ENCODE results near the gene CACNG5.
A peak's percentile ranks its signal among the peaks of the same experiment; 100 is the strongest.

The CACNG5 gene

GRCh38 chr17:66822009-66822408 is 12.9 kb upstream of the CACNG5 start:
- no peak for DNase-seq (ENCODE audit: low read depth)

DNA sequence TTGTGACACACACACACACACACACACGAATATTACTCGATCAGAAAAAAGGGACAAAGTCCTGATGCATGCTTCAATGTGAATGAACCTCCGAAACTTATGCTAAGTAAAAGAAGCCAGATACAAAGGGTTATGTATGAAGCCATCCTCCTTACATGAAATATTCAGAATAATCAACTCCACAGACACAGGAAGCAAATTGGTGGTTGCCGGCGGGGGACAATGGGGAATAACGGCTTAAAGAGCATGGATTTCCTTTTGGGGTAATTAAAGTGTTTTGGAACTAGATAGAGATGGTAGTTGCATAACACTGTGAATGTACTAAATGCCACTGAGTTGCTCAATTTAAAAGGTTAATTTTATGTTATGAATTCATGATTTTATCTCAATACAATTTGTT is 8.1 kb upstream of the CACNG5 start:
- no peak for DNase-seq (ENCODE audit: low read depth)

GRCh38 chr17:66829386-66829864 is 5.5 kb upstream of the CACNG5 start:
- DNase-seq (ENCODE audit: low read depth): peak; percentile 70

DNA sequence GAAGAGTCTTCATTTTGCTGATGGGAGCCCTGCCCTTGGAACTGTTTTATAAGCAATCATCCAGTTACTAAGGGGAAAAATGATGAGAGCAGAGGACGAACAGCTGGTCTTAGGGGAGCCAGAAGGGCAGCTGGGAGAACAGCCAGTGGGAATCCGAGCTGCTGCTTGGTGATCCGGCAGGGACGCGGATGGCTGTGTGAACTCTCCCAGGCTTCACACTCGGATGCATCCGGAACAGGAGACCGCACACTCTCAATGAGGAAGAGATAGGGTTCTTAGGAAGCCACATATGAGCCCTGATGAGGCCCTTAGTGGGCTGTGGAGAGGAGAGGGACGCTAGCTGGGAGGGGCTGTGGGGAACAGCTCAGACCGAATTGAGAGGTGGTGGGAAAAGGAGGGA is 5.0 kb upstream of the CACNG5 start:
- DNase-seq (ENCODE audit: low read depth): no peak

DNA sequence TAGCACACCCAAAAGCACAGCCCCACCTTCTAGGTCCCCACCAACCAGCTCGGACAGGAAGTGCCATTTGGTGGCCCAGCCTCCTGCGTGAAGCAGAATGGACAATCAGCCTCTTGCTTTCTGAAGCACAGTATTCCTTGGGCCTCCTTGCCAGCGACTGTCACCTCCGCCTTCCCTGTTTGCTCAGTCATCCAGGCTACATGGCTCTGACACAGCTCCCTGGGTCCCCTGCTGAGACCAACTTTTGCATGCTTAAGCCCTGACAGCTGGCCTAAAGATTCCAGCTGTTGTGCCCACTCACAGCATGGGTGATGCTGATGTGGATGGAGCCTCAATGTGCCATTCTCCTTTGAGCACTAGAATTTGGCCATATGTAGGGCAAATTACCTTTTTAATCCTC is 4.5 kb upstream of the CACNG5 start:
- DNase-seq (ENCODE audit: low read depth): no peak

GRCh38 chr17:66831383-66832210 is 3.3 kb upstream of the CACNG5 start:
- DNase-seq (ENCODE audit: low read depth): no peak

DNA sequence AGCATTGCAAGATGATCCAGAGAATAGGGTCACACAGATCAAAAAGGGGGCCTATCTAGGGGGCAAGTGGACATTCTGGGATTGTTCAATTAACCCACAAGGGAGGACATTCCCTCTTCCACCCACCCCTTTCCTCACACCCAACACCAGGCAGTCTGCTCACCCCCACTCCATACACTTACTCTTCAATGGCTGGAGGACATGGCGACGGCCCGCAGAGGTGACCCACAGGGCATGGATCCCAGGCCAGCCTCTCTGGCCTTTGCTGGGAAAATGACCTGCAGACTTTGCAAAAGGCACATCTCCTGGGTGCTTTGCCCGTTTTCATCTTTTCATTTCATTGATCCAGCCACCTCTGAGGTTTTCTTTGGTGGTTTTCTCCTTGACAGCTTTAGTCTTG is 1.7 kb upstream of the CACNG5 start:
- DNase-seq (ENCODE audit: low read depth): no peak

GRCh38 chr17:66834426-66834918 is 445 bp upstream of the CACNG5 start:
- DNase-seq (ENCODE audit: low read depth): no peak

GRCh38 chr17:66835476-66835875 is 559 bp downstream of the CACNG5 start:
- no peak for DNase-seq (ENCODE audit: low read depth)

DNA sequence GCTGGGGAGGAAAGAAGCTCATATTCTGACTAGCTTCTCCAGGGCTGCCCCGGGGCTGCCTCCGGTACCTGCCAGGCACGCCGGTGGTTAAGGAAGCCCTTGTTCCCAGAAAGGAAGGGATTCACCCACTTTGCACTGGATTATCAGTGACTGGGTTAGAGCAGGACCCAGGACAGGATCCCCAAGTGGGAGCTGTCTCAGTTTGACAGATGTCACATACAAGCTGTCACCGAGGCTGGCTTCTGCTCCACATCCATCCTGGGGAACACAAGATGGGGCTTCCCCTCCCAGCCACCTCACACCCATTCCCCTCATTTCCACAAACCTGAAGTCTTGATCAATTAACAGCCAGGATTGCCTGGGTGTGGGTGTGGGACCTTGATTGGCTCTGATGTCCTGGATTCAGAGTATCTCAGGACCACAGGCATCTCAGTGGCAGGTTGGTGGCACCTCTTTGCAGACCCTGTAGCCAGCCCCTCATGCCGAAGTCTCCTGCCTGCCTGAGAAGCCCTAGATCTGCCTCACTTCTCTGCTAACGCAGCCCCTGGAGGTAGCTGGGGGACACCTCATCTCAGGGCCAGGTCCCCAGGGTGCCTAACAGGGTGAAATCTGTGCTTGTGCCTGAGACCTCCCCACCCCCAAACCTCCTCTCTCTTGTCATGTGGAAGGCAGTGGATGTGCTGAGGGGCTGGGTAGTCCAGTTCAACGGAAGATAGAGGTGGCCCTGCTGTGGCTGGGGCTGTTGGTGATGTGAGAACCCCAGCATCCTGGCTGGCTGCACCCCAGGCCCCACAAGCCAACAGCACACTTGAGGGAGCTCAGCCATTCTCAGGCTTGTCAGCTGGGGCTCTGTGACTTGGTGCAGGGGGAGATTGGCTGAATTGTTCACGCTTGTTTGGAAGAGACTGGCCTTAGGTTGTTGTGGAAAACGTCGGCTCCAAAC is 1.4 kb downstream of the CACNG5 start:
- DNase-seq (ENCODE audit: low read depth): no peak

DNA sequence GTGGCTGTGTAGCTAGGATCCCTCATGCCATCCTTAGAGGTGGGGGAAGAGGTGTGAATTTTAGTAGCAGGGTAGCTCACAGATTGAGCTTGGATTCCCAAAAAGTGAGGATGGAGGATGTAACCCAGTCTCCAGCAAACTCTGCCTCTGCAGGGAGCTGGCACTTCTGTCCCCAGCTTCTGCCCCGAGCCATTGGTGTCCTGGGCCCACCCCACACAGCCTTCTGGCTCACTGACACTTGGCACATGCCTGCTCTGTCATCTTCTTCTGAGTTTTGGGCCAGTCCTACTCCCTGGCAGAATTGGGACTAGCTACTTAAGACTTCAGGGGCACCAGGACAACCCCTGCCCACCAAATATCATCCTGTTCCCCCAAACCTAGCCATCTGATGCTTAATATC is 2.3 kb downstream of the CACNG5 start:
- DNase-seq (ENCODE audit: low read depth): no peak

DNA sequence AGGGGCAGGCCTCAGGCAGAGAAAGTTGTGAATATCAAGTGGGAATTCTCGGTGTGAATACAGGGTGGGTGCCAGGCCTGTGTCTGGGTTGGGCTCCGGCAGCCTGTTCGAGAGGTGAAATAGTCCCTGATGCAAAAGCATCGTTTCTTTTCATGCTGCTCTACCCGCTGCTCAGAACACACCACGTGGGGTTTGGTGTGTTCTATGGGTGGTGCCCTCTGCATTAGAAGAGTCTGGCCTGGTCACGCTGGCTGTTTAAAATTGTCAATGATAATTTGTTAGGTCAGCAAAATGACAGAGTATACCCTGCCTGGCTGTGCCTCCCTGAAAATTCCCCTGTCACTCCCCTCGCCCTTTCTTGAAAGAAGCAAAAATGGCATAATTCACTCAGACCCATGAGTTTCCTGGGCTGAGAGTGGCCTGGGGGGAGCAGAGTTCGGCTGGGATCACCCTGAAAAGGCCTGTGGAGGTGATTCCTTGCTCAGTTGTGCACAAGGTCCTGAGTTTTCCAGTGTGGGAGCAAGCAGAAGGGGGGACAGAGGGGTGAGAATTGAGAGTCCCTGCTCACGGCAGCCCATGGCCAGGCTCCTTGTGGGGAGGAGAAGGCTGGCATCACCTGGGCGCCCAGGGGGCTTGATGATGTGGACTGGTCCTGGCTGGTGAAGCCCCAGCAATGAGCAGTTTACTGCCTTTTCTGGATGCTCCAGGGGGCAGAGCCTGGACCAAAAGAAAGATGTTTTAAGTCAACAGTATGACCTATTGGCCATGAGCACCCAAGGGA is 3.2 kb downstream of the CACNG5 start:
- no peak for DNase-seq (ENCODE audit: low read depth)

- DNase-seq (ENCODE audit: low read depth): no peak
Measured at GRCh38 chr17:66839616-66840015, 4.7 kb downstream of the CACNG5 start.

GRCh38 chr17:66840061-66840460 is 5.1 kb downstream of the CACNG5 start:
- DNase-seq (ENCODE audit: low read depth): no peak

GRCh38 chr17:66841328-66841727 is 6.4 kb downstream of the CACNG5 start:
- no peak for DNase-seq (ENCODE audit: low read depth)

DNA sequence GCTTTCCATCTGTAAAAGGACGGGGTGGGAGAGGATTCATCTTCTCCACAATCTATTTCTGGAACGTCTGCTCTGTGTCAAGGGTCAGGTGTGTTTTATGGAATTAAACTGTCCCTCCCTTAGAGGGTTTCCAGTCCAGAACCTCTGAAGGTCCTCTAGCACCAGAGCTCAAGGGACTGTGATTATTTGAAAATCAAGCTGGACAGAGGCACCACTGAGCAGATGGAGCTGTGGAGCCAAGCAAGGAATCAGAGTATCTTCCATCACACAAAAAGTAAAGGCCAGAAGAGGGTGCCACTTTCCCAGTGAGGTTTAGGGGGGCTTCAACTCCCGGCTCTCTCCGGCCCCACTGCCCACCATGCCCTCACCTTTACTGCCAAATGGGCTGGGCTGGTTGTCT is 6.8 kb downstream of the CACNG5 start:
- no peak for DNase-seq (ENCODE audit: low read depth)

- no peak for DNase-seq (ENCODE audit: low read depth)
Measured at GRCh38 chr17:66842505-66842904, 7.6 kb downstream of the CACNG5 start.

- no peak for DNase-seq (ENCODE audit: low read depth)
Measured at GRCh38 chr17:66842959-66843358, 8.0 kb downstream of the CACNG5 start.

GRCh38 chr17:66843627-66844026 is 8.7 kb downstream of the CACNG5 start:
- DNase-seq (ENCODE audit: low read depth): no peak

DNA sequence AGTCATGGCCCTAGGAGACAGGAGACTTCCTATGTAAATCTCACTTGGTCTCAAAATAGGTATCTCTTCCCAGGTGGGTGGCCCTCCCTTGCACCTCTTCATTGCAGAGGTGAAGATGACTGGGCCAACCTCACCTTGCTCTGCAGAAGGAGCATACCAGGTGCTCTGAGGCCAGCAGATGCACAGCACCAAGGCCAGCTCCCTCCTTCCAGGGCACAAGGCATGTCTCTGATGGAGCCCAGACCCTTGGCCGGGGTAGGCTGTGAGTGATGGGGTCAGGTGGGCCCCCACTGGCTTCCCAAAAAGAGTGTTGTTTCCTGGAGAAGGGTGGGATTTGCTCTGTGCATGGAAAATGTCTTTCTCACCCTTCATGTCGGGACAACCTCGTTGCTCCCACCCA is 12.8 kb downstream of the CACNG5 start:
- no peak for DNase-seq (ENCODE audit: low read depth)

DNA sequence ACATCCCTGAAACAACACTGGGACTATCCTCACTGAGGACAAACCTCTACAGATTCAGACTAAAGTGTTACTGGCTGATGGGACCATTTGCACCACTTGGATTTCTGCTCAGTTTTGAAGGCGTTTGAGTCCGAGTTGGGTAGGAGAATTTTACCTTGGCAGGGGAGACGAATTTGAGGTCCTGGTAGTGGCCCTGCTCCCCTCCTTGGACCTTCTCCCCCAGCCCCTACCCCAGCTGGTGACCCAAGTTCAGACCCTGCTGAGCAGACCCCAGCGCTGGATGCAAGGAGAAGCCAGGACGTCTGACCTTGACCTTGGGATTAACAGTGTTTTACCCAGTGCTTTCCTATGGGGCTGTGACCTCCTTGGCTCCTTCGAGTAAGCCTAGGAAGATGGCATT is 13.6 kb downstream of the CACNG5 start:
- DNase-seq (ENCODE audit: low read depth): no peak

DNA sequence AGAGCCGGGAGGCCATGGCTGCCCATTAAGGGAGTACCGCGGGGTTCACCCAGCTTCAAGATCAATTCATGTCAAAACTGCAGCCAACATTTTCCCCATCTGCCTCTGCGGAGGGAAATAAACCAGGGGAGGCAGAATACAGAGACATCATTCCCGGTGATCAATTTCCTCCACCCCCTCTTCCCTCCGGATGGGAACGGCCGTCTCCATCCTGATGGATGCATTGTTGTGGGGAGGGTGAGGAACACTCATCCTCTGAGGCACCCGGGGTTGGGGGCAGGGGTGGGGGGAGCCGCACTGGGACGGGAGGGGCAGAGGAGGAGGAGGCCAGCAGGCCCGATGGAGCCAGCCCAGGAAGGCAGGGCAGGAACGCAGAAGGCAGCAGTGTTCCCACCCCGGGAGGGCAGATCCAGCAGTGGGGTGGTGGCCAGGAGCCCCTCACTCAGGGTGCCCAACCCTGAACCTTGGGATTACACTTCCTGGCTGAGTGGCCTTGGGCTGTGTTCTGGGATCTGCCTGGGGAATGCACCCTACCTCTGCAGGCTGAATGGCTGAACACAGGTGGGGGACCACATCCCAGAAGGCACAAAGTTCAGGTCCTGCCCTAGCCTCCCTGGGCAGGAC is 14.2 kb downstream of the CACNG5 start:
- DNase-seq (ENCODE audit: low read depth): no peak
